HEK293 (cell line): ENCODE measurements around the gene CIRBP.

Source experiments
- CTCF ChIA-PET: fragments of 350-600 bp; formaldehyde crosslinking; extraction: SDS; loops from one replicate; lab custom pipeline; 2021; ENCODE audit warnings: antibody characterized with exemption; lab: Yijun Ruan, JAX
- POLR2A ChIA-PET: fragments of 300-600 bp; formaldehyde crosslinking; extraction: SDS; loops from one replicate; lab custom pipeline; 2020; ENCODE audit warnings: antibody characterized with exemption, inconsistent platforms; lab: Yijun Ruan, JAX
- H3K27ac ChIP-seq: fragments of 200-500 bp; sonication (Bioruptor generic); 2 replicates; pipeline ENCODE4 v1.5.1; 2014; ENCODE audit warnings: low read depth, low read length, control low read depth, inconsistent platforms; ENCODE audit errors: extremely low read depth
- H3K36me3 ChIP-seq, 2 experiments: fragments of 200-500 bp in 1 of 2; sonication (Bioruptor generic) in 1 of 2; 1 replicate in 1 of 2; 2 replicates in 1 of 2; pipeline ENCODE4 v1.5.1; 2014 to 2017; ENCODE audit warnings: inconsistent platforms in 2 of 2, low read length in 2 of 2; ENCODE audit not compliant: control insufficient read depth in 2 of 2, insufficient read depth in 1 of 2
- H3K4me1 ChIP-seq: fragments of 200-500 bp; sonication (Bioruptor generic); 2 replicates; pipeline ENCODE4 v1.5.1; 2014; ENCODE audit warnings: mild to moderate bottlenecking, low read length, inconsistent platforms; ENCODE audit not compliant: control insufficient read depth, insufficient read depth
- H3K4me3 ChIP-seq: 2 replicates; pipeline ENCODE4 v1.5.1; 2011; ENCODE audit warnings: low read depth, mild to moderate bottlenecking, control low read depth, low read length, moderate library complexity
- H3K9me3 ChIP-seq: fragments of 200-500 bp; sonication (Bioruptor generic); 2 replicates; pipeline ENCODE4 v1.5.1; 2014; ENCODE audit warnings: low read depth, low read length, inconsistent platforms; ENCODE audit not compliant: control insufficient read depth, insufficient read depth
- KLF7 ChIP-seq: fragments of 450-650 bp; formaldehyde crosslinking; IDR thresholded peaks from 2 replicates; pipeline ENCODE4 v1.5.1; 2016; ENCODE audit warnings: missing biosample characterization, missing genetic modification characterization, borderline replicate concordance
- ZBTB8A ChIP-seq: fragments of 450-650 bp; formaldehyde crosslinking; IDR thresholded peaks from 2 replicates; pipeline ENCODE4 v1.5.1; 2016; ENCODE audit warnings: missing biosample characterization, missing genetic modification characterization
- ZFHX2 ChIP-seq: fragments of 450-650 bp; formaldehyde crosslinking; conservative IDR thresholded peaks from 2 replicates; pipeline ENCODE4 v1.5.1; 2016; ENCODE audit warnings: missing biosample characterization, missing genetic modification characterization
- ZNF223 ChIP-seq: fragments of 450-650 bp; formaldehyde crosslinking; IDR thresholded peaks from 2 replicates; pipeline ENCODE4 v1.5.1; 2016; ENCODE audit warnings: missing biosample characterization, missing genetic modification characterization
- TF ChIP-seq, protein P1 (sequence below): fragments of 450-650 bp; formaldehyde crosslinking; IDR thresholded peaks from 2 replicates; pipeline ENCODE4 v1.5.1; 2016; ENCODE audit warnings: missing biosample characterization, missing genetic modification characterization
- TF ChIP-seq, protein P2 (sequence below): fragments of 450-650 bp; formaldehyde crosslinking; IDR thresholded peaks from 2 replicates; pipeline ENCODE4 v1.5.1; 2016; ENCODE audit warnings: missing biosample characterization, missing genetic modification characterization
- TF ChIP-seq, protein P3 (sequence below): fragments of 450-650 bp; formaldehyde crosslinking; IDR thresholded peaks from 2 replicates; pipeline ENCODE4 v1.5.1; 2016; ENCODE audit warnings: missing biosample characterization, missing genetic modification characterization
- TF ChIP-seq, protein P4 (sequence below): fragments of 450-650 bp; formaldehyde crosslinking; IDR thresholded peaks from 2 replicates; pipeline ENCODE4 v1.5.1; 2016; ENCODE audit warnings: missing biosample characterization, missing genetic modification characterization
- TF ChIP-seq, protein P5 (sequence below): fragments of 450-650 bp; formaldehyde crosslinking; conservative IDR thresholded peaks from 2 replicates; pipeline ENCODE4 v1.5.1; 2016; ENCODE audit warnings: low read depth, missing biosample characterization, missing genetic modification characterization
- TF ChIP-seq, protein P6 (sequence below): fragments of 450-650 bp; formaldehyde crosslinking; IDR thresholded peaks from 2 replicates; pipeline ENCODE4 v1.5.1; 2016; ENCODE audit warnings: missing biosample characterization, missing genetic modification characterization
- TF ChIP-seq, protein P7 (sequence below): fragments of 450-650 bp; formaldehyde crosslinking; IDR thresholded peaks from 2 replicates; pipeline ENCODE4 v1.5.1; 2016; ENCODE audit warnings: missing biosample characterization, missing genetic modification characterization, borderline replicate concordance

The CIRBP gene

DNA sequence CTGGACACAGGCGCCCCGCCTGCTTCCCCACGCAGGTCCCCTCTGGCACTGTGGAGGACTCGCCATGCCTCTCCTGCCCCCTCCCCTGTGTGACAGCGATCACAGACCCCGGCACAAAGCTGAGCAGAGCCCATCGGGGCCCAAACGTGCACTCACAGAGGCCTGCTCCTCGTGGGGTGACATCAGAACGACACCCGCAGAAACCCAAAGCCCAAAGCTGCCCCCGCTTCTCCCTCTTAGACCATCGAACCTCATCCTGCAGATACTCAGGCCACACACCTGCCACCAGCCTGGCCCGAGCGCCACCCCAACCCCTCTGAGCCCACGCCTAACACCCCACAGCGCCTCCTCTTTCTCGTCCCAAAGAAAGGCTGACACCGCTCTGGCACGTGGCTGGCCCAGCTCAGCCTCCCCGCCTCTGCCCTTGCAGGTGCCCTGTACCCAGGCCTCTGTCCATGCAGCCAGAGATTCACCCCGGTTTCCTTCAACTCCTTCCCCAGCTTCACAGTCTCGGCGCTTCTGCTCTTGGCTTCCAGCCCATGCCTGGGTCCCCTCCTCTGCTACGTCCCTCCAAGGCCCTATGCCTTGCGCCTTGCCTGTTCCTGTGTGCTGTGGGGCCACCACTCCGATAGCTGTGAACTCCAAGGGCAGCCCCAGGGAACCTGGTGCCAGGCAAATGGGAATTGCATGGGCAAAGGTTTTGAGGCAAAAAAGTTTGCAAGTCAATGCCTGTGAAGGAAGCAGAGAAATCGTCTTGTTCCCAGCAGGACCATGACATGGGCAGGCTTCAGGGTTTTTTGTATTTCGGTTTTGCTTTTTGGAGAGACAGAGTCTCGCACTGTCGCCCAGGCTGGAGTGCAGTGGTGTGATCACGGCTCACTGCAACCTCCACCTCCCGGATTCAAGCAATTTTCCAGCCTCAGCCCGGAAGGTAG is 30.5 kb upstream of the CIRBP start:
- H3K36me3 ChIP-seq: peaks cover 0 to 21% of the 10 kb centered on the region in 2 experiments; a peak in 1 of 3 replicates
- CTCF ChIA-PET: interaction anchor here (0.6 to 1.6 kb wide), 10 partner anchors 16 to 319 kb away, joined by 3 to 9 read pairs (median 4); partner anchors contain the start of gene WDR18
- POLR2A ChIA-PET: interaction anchor here (0.5 to 1.4 kb wide), 4 partner anchors 20 to 345 kb away, joined by 3 to 18 read pairs (median 5); partner anchors contain the start of genes CIRBP and GPX4
- H3K4me3 ChIP-seq: peak overlapping the region; percentile 56
- no peaks in the 10 kb centered on the region for H3K9me3 ChIP-seq
- H3K4me1 ChIP-seq: peaks cover 3% of the 10 kb centered on the region
- peak overlapping the region; percentile 24; the same call in 1 of the 2 replicates for H3K27ac ChIP-seq
- TF ChIP-seq ZFHX2 (peak; percentile 15; the same call in 1 of the 2 replicates), KLF7 (tag by site-specific recombination) (no peak), ZBTB8A (tag by site-specific recombination) (peak; percentile 66), ZNF223 (tag by site-specific recombination) (peak; percentile 74; the same call in 1 of the 2 replicates)
- TF ChIP-seq, protein P1, sequence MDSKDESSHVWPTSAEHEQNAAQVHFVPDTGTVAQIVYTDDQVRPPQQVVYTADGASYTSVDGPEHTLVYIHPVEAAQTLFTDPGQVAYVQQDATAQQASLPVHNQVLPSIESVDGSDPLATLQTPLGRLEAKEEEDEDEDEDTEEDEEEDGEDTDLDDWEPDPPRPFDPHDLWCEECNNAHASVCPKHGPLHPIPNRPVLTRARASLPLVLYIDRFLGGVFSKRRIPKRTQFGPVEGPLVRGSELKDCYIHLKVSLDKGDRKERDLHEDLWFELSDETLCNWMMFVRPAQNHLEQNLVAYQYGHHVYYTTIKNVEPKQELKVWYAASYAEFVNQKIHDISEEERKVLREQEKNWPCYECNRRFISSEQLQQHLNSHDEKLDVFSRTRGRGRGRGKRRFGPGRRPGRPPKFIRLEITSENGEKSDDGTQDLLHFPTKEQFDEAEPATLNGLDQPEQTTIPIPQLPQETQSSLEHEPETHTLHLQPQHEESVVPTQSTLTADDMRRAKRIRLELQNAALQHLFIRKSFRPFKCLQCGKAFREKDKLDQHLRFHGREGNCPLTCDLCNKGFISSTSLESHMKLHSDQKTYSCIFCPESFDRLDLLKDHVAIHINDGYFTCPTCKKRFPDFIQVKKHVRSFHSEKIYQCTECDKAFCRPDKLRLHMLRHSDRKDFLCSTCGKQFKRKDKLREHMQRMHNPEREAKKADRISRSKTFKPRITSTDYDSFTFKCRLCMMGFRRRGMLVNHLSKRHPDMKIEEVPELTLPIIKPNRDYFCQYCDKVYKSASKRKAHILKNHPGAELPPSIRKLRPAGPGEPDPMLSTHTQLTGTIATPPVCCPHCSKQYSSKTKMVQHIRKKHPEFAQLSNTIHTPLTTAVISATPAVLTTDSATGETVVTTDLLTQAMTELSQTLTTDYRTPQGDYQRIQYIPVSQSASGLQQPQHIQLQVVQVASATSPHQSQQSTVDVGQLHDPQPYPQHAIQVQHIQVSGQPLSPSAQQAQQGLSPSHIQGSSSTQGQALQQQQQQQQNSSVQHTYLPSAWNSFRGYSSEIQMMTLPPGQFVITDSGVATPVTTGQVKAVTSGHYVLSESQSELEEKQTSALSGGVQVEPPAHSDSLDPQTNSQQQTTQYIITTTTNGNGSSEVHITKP (tag by site-specific recombination): 0 out of 2 replicates have a peak, but pooled peaks have one; percentile 2
- TF ChIP-seq, protein P2, sequence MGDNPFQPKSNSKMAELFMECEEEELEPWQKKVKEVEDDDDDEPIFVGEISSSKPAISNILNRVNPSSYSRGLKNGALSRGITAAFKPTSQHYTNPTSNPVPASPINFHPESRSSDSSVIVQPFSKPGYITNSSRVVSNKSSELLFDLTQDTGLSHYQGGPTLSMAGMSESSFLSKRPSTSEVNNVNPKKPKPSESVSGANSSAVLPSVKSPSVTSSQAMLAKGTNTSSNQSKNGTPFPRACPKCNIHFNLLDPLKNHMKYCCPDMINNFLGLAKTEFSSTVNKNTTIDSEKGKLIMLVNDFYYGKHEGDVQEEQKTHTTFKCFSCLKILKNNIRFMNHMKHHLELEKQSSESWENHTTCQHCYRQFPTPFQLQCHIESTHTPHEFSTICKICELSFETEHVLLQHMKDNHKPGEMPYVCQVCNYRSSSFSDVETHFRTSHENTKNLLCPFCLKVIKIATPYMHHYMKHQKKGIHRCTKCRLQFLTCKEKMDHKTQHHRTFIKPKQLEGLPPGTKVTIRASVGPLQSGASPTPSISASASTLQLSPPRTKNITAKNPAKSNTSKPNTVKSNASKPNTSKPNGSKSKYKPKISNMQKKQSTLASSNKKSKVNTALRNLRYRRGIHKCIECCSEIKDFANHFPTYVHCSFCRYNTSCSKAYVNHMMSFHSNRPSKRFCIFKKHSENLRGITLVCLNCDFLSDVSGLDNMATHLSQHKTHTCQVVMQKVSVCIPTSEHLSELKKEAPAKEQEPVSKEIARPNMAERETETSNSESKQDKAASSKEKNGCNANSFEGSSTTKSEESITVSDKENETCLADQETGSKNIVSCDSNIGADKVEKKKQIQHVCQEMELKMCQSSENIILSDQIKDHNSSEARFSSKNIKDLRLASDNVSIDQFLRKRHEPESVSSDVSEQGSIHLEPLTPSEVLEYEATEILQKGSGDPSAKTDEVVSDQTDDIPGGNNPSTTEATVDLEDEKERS (tag by site-specific recombination): no peak
- TF ChIP-seq, protein P3, sequence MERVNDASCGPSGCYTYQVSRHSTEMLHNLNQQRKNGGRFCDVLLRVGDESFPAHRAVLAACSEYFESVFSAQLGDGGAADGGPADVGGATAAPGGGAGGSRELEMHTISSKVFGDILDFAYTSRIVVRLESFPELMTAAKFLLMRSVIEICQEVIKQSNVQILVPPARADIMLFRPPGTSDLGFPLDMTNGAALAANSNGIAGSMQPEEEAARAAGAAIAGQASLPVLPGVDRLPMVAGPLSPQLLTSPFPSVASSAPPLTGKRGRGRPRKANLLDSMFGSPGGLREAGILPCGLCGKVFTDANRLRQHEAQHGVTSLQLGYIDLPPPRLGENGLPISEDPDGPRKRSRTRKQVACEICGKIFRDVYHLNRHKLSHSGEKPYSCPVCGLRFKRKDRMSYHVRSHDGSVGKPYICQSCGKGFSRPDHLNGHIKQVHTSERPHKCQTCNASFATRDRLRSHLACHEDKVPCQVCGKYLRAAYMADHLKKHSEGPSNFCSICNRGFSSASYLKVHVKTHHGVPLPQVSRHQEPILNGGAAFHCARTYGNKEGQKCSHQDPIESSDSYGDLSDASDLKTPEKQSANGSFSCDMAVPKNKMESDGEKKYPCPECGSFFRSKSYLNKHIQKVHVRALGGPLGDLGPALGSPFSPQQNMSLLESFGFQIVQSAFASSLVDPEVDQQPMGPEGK: peak; percentile 65; the same call in 1 of the 2 replicates
- TF ChIP-seq, protein P4, sequence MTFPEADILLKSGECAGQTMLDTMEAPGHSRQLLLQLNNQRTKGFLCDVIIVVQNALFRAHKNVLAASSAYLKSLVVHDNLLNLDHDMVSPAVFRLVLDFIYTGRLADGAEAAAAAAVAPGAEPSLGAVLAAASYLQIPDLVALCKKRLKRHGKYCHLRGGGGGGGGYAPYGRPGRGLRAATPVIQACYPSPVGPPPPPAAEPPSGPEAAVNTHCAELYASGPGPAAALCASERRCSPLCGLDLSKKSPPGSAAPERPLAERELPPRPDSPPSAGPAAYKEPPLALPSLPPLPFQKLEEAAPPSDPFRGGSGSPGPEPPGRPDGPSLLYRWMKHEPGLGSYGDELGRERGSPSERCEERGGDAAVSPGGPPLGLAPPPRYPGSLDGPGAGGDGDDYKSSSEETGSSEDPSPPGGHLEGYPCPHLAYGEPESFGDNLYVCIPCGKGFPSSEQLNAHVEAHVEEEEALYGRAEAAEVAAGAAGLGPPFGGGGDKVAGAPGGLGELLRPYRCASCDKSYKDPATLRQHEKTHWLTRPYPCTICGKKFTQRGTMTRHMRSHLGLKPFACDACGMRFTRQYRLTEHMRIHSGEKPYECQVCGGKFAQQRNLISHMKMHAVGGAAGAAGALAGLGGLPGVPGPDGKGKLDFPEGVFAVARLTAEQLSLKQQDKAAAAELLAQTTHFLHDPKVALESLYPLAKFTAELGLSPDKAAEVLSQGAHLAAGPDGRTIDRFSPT (tag by site-specific recombination): peak; percentile 64; the same call in 1 of the 2 replicates
- TF ChIP-seq, protein P5, sequence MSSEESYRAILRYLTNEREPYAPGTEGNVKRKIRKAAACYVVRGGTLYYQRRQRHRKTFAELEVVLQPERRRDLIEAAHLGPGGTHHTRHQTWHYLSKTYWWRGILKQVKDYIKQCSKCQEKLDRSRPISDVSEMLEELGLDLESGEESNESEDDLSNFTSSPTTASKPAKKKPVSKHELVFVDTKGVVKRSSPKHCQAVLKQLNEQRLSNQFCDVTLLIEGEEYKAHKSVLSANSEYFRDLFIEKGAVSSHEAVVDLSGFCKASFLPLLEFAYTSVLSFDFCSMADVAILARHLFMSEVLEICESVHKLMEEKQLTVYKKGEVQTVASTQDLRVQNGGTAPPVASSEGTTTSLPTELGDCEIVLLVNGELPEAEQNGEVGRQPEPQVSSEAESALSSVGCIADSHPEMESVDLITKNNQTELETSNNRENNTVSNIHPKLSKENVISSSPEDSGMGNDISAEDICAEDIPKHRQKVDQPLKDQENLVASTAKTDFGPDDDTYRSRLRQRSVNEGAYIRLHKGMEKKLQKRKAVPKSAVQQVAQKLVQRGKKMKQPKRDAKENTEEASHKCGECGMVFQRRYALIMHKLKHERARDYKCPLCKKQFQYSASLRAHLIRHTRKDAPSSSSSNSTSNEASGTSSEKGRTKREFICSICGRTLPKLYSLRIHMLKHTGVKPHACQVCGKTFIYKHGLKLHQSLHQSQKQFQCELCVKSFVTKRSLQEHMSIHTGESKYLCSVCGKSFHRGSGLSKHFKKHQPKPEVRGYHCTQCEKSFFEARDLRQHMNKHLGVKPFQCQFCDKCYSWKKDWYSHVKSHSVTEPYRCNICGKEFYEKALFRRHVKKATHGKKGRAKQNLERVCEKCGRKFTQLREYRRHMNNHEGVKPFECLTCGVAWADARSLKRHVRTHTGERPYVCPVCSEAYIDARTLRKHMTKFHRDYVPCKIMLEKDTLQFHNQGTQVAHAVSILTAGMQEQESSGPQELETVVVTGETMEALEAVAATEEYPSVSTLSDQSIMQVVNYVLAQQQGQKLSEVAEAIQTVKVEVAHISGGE: peak; percentile 33; the same call in 1 of the 2 replicates
- TF ChIP-seq, protein P6, sequence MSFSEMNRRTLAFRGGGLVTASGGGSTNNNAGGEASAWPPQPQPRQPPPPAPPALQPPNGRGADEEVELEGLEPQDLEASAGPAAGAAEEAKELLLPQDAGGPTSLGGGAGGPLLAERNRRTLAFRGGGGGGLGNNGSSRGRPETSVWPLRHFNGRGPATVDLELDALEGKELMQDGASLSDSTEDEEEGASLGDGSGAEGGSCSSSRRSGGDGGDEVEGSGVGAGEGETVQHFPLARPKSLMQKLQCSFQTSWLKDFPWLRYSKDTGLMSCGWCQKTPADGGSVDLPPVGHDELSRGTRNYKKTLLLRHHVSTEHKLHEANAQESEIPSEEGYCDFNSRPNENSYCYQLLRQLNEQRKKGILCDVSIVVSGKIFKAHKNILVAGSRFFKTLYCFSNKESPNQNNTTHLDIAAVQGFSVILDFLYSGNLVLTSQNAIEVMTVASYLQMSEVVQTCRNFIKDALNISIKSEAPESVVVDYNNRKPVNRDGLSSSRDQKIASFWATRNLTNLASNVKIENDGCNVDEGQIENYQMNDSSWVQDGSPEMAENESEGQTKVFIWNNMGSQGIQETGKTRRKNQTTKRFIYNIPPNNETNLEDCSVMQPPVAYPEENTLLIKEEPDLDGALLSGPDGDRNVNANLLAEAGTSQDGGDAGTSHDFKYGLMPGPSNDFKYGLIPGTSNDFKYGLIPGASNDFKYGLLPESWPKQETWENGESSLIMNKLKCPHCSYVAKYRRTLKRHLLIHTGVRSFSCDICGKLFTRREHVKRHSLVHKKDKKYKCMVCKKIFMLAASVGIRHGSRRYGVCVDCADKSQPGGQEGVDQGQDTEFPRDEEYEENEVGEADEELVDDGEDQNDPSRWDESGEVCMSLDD (tag by site-specific recombination): 0 out of 2 replicates have a peak, but pooled peaks have one; percentile 64
- TF ChIP-seq, protein P7, sequence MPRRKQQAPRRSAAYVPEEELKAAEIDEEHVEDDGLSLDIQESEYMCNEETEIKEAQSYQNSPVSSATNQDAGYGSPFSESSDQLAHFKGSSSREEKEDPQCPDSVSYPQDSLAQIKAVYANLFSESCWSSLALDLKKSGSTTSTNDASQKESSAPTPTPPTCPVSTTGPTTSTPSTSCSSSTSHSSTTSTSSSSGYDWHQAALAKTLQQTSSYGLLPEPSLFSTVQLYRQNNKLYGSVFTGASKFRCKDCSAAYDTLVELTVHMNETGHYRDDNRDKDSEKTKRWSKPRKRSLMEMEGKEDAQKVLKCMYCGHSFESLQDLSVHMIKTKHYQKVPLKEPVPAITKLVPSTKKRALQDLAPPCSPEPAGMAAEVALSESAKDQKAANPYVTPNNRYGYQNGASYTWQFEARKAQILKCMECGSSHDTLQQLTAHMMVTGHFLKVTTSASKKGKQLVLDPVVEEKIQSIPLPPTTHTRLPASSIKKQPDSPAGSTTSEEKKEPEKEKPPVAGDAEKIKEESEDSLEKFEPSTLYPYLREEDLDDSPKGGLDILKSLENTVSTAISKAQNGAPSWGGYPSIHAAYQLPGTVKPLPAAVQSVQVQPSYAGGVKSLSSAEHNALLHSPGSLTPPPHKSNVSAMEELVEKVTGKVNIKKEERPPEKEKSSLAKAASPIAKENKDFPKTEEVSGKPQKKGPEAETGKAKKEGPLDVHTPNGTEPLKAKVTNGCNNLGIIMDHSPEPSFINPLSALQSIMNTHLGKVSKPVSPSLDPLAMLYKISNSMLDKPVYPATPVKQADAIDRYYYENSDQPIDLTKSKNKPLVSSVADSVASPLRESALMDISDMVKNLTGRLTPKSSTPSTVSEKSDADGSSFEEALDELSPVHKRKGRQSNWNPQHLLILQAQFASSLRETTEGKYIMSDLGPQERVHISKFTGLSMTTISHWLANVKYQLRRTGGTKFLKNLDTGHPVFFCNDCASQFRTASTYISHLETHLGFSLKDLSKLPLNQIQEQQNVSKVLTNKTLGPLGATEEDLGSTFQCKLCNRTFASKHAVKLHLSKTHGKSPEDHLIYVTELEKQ (tag by site-specific recombination): no peak
